Mesenteric fat pad (tissue), 1 donor: ENCODE measurements around the gene CDHR2. TPM values are rescaled to one million over a fixed set of nuclear protein-coding genes. Genes with fewer than 3 reads are reported as not detected.
"Not testable (repeated sequence)": the region's sequence is repeated elsewhere in the genome, so short reads cannot be mapped to it uniquely, and the experiment has no call there.

Experiments used
- DNase-seq: peaks from one replicate; pipeline ENCODE4 v3.0.0-alpha.2; 2020; ENCODE audit warnings: low spot score
- total RNA-seq: library from RNA; stranded (reverse); fragmentation: NEBNext Ultra II Directional; extraction: Animal tissue kit (Norgen Biotek cat#: 25700); gene quantifications from one replicate; pipeline ENCODE4 v1.2.1, GENCODE V29; 2021
- donor health status: DM: yes; HTN: yes; CAD: no.

The CDHR2 gene
- total RNA-seq, 1 donor from 2014 or later: 0.45 TPM

DNA sequence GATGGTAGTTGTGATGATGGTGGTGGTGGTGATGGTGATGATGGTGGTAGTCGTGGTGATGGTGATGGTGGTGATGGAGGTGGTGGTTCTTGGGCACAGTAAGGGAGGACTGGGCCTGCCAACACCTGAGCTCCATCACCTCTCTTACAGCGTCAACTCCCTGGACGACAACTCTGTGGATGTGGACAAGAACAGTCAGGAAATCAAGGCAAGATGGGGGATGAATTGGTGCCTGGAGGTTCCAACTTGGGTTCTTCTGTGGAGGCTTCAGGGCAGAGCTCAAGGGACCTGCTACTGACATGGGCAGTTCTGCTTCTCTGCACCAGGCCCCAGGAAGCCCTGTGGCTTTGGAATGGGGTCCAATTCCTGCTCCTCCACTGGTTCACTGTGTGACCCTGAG, 43.4 kb downstream of the CDHR2 start:
- no peak for DNase-seq

DNA sequence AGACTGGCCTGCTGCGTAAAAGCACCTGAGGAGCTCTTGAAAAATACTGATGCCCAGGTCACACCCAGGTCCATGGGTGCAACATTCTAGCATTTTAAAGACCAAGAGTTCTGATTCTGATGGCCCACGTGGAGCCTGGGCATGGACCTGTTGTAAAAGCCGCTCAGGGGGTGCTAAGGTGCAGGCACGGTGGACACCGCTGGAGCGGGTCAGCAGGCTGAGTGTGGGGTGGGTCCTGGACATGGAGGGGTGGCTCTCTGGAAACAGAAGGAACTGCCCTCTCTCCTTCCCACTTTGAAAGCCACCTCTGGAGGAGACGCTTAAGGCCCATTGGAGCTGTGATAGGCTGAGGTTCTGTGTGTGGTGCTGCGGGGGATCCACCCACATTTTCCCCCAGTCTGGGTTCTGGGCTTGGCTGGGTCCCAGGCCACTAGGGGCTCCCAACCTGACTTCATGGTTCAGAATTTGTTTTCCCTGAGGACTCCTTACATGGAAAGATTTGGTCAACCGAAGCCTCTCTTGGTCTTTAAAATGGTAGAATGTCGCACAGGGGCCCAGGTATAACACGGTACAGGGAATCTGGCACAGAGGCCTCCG, 44.2 kb downstream of the CDHR2 start:
- no peak for DNase-seq

DNA sequence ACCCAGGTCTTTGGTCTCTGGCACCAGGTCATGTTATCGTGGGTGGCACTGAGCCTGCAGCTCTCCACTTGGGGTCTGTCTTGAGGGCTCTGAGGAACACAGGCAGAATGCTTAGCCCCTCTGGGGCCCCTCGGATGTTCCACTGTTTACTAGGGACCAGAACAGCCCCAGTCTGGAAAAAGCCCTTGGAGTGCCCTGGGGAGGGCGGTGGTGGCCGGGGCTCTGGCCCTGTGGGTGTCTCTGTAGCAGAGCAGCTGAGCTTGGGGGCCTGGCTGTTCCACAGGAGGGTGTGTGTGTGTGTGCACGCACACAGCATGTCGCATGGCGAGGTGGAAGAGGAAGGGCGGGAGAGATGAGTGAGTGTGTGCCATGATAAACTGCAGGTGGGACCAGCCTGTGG, 45.4 kb downstream of the CDHR2 start:
- no peak for DNase-seq

DNA sequence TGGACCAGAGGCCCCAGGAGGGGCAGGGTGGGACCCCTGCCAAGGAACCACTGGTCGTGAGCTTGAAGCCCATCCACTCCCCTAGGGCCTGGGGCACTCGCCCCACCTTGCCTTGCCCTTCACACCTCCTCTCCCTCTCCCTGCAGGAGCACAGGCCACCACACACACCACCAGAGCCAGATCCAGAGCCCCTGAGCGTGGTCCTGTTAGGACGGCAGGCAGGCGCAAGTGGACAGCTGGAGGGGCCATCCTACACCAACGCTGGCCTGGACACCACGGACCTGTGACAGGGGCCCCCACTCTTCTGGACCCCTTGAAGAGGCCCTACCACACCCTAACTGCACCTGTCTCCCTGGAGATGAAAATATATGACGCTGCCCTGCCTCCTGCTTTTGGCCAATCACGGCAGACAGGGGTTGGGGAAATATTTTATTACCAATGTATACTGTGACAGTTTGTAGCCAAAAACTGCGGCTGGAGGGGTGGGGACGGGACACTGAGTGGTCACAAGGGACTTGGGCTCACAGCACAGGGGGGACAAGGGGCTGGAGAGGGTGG, 46.3 kb downstream of the CDHR2 start:
- no peak for DNase-seq

DNA sequence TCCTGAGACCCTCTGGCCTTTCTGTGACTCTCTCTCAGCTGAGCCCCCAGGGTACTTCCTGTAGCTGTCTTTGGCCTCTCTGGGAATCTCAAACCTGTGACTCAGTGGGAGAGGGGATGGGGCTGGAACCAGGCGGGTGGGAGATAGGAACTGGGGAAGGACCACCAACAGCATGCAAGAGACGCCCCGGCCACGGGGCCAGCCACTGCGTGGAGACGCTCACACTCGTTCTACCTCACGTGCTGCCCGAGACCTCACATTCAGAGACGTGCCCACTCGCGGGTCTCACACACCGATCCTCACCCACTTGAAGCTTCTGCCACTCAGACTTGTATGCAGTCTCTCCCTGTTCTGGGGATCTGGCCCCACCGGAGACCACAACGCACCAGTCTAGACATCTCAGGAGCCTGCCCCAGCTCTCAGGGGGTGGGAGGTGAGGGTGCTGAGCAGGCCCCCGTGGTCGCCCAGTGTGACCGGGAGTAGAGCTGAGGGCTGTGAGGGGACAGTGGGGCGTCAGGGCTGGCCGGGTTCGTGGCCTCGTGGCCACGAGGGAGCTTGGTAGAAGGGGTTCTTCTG, 47.0 kb downstream of the CDHR2 start:
- DNase-seq: no peak

DNA sequence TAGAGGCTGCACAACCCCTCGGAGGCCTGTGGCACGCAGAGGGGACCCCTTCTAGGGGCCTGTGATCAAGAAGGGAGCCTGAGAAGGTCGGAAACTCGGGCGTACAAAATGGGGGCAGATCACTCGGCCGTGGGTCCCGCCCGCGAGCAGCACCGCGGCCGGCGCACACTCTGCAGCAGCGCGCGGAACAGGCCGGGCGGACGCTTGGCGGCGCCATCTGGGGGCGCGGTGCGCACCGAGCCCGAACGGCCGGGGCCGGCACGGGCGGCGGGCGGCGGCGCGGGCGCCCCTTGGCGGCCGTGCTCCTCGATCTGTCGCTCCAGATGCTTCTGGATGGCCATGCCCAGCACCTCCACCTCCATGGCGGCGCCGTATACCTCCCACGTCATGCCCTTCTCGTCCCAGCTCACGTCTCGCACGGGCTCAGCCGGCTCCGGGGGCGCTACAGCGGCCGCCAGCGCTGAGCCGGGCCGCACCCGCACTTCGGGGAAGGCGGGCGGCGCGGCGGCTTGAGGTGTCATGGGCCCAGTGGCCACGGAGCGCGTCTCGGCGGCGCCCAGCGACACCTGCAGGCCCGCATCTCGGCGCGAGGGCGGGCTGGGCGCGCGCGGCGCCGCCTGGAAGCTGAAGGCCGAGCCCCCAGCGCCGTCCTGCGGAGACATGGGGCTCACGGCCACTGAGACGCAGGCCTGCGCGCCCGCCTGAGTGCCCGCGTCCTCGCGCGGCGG, 47.7 kb downstream of the CDHR2 start:
- DNase-seq: no peak

DNA sequence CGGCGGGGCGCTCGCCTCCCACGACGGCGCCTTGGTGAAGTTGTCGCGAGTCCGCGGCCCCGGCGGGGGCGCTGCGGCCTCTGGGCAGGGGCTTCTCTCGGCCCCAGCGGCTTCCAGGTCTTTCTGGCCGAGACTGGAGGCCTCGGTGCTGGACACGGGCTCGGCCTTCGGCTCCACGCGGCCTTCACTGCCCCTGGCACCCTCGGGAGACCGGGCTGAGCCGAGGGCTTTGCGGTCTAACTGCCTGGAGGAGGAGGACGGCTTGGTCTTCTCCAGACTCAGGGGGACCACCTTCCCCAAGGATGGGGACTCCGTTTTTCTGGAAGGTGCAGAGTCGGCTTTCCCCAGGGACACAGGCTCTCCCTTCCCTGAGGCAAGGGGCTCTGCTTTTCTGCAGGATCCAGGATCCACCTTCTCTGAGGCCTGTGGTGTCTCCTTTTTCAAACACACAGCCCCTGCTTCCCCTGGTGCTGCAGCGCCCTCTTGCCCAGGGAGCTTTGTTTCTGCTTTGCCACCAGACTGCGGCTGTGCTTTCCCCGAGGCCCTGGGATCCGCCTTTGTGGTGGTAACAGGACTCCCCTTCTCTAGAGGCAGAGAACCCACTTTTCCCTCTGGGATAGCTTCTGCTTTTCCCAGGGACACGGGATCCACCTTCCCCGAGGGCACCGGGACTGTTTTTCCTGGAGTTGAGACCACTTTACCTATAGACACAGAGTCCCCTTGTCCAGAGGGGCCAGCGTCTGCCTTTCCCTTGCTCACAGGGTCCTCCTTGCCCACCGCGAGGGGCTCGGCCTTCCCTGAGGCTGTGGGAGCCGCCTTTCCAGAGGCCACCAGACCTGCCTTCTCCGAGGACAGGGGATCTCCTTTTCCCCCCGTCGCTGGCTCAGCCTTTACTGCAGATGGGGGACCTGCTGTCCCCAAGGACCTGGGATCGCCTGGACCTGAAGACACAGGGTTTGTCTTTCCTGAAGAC, 48.6 kb downstream of the CDHR2 start:
- no peak for DNase-seq

DNA sequence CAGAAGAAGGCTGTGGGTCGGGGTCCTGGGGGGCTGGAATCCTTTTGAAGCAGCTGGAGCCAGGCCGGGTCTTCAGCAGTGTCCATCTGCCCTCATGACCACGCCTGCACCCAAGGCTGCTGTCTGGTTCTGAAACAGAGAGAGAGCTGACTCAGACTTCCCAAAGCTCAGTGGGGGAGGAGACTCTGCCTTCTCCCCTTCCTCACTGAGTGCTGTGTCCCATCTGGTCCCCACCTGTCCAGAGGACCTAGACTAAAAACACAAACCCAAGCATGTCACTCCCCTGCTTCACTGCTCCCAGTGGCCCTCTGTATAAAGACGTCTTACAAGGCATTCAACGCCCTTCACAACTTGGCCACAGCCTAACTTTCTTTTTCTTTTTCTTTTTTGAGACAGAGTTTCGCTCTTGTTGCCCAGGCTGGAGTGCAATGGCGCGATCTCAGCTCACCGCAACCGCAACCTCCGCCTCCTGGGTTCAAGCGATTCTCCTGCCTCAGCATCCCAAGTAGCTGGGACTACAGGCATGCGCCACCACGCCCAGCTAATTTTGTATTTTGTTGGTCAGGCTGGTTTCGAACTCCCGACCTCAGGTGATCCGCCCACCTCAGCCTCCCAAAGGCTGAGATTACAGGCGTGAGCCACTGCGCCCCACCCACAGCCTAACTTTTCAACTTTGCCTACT, 50.7 kb downstream of the CDHR2 start:
- DNase-seq: not testable (repeated sequence)

DNA sequence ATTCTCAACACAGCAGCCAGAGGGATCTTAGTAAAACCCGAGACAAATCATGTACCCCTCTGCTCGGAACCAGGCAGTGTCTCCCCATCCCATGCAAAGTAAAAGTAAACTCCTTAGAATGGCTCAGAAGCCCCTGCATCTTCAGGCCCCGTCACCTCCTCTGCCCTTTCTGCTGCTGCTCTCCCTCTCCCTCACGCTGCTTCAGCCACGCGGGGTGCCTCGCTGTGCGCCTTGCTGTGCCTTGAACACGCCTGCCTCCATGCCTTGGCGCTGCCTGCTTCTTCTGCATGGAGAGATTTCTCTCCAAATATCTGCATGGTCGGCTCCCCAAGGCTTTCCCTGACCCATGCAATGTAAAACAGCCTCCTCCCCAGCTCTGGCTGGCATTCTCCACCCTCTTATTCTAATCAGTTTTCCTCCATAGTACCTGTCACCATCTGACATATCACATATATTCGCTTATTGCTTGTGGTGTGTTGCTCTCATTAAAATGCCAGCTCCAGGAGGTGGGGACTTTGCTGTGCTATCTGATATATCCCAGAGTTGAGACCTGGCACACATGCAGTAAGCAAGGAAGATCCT, 52.9 kb downstream of the CDHR2 start:
- DNase-seq: no peak

DNA sequence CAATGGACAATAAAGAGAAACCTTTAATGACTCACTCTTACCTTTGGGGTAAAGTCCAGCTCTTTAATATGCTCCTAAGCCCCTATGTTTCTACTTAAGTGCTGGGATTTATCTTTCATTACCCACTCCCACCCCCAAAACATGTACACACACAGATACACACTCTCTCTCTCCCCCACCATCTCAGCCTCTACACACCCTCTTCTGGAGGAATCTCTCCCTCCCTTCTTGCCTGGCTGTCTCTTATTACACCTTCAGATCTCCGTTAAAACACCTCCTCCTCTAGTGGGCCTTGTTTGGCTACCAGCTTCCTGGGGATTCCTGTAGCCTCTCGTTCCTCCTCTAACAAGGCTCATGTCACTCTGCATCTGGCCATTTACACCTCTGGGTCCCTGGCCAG, 53.9 kb downstream of the CDHR2 start:
- no peak for DNase-seq

DNA sequence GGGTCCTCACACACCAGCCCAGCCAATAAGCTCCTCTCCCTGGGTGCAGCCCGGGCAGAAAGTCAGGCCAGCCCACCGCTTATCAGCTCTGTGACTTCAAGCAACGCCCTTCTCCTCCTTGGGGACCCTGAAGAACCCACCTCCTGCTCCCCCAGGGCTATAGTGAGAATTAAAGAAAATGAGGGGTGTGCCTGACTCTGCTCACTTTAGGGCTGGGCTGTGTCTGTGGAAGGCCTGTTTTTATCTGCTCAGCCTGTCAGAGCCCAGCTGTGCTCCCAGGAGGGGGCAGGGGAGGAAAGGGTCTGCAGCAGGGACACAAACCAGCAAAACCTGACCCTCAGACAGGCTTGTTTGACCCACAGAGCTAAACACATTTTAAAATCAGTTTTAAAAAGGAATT, 56.9 kb downstream of the CDHR2 start:
- DNase-seq: no peak

DNA sequence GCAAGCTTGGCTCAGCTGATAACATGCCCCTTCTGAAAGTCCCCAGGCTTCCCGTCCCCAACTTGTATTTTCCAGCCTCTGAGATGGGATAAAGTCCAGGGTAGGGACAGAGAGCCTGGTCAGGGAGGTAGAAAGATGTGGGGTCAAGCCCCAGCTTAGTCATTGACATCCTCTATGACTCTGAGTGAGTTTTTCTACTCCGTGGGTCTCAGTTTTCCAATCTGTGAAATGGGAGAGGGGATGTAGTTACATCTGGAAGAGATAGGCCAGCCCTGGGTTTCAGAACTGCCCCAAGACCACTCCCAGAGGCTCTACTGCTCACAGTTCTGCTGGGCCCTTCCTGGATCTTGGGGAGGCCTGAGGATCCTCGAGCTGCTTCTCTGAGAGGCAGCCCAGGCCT, 57.7 kb downstream of the CDHR2 start:
- DNase-seq: no peak

DNA sequence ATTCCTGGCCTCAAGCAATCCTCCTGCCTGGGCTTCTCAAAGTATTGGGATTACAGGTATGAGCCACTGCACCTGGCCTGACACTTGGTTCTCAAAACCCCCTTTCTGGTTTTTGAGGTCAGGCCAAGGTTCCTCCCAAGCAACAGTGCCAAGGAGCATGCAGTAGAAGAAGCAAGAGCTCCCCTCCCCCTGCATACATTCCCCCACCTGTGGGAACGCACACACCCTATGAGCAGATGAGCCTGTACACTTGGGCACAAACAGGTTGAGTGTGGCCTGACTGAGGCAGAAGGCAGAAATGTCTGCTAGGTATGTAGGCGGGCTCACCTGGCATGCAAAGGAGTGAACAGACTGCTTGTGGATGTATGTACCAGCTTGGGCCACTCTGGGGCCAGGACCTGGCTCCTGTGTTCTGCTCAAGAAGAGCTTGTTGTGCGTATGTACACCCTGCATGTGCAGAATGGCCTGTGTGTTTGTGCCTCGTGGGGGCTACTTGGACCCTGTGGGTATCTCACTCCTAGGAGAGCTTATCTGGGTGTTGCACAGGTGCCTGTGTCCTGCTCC, 59.1 kb downstream of the CDHR2 start:
- DNase-seq: no peak

DNA sequence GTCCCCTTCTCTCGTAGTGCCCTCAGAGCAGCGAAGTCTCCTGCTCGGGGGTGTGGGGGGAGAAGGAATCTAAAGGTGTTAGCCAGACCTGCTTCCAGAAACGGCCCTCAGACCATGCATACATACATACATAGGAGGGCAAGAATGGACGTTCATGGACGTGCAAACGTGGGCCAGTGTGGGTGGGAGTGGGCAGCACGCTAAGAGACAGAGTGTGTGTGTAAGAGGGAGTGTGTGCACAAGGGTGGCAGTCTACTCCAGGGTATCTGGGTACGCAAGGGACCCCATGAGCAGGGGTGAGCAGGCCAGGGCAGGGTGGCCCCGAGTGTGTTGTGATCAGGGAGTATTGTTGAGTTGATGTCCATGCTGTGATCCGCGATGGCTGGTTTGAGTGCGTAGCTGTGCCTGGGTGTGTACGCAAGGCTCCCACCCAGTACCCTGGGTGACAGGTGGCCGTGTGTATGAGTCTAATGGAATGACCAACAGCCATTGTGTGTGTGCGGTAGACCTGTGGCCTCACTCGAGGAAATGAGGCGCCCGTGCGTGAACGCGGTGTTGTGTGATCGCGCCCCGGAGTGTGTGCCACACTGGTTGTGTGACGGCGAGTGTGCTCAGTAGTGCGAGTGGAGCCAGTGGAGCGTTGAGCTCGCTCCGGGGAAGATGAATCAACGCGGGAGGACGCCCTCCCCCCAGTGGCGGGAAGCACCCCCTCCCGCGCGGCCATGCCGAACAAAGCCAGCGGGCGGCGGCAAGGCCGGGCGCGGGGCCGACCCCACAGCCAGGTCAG, 60.0 kb downstream of the CDHR2 start:
- DNase-seq: no peak

DNA sequence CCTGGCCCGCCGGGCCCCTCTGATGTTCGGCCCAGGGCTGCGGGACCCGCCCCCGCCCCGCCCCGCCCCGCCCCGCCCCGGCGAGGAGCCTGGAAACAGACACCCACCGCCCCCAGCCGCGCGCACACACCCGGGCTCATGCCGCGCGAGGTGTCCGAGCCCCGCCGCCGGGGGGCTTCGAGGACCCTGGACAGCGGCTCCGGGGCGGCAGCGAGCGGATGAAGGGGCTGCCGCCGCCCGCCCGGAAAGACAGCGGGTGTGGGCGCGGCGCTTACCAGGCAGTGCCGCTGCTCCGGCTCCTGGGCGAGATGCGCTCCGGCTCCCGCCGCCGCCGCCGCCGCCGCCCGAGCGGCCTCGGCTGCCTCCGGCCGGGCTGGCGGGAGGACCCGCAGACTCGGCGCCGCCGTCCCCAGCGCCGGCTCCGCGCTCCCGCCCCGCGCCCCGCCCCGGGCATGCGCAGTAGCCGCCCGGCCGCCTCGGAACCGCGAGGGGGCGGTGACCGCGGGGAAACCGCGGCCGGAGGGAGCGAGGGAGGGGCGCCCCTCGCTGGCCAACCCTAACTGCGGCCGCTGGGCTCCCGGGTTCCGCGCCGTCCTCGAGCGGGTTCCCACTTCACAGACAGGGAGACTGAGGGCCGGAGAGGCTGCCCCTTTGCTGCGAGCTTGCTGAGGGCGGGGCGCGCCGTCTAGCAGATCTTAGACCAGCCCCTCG, 60.7 kb downstream of the CDHR2 start, which contains the start of gene GPRIN1:
TSS of gene GPRIN1 (minus strand) at position 433 of the 711 bp plus-strand sequence. CDS start 10,322 bp downstream, outside the sequence.
- no peak for DNase-seq

DNA sequence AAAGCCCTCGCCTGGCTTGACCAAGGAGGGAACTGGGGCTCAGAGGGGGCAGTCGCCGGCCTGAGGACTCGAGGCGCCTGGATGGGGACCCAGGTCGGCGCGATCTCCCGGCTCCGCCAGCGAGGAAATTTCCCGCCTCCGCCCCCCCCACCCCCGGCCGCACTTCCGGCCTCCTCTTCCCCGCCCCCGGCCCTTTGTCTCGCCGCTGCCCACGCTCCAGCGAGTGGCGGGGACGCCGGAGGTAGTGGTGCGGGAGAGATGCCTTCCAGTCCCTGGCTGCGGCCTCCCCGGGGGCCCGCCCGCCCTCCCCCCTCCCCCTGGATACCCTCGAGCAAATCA, 61.3 kb downstream of the CDHR2 start:
- no peak for DNase-seq

DNA sequence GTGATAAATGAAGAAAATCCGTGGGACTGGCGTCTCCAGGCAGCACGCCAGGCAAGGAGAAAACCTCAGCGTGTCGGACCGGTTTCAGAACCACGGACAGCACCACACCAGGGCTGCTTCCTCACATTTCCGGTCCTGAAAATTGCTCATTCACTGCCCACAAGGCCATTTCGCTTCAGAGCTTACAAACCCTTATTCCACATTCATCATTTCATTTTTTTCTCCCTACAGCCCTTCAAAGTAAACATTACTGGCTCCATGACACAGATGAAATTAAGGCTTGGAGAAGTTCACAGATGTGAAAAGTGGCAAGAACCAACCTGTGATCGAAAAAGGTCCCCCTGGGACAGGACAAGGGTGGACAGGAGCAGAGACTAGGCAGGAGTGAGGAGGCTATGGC, 62.3 kb downstream of the CDHR2 start:
- DNase-seq: no peak

DNA sequence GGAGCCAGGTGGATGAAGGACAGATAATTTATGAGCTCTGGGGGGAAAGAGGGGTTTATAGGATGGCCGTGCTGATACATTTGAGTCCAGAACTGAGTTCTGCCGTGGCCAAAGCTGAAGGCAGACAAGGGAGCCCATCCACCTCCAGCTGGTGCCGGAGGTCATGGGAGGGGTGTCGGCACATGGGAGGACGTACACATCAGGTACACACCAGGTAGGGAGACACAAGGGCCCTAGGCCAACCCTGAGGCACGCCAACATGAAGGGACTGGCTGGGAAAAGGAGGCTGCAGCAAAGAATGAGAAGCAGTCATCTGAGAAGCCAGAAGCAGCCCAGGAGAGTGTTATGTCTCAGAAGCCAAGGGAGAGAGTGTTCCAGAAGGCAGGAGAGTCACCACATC, 62.9 kb downstream of the CDHR2 start:
- no peak for DNase-seq

DNA sequence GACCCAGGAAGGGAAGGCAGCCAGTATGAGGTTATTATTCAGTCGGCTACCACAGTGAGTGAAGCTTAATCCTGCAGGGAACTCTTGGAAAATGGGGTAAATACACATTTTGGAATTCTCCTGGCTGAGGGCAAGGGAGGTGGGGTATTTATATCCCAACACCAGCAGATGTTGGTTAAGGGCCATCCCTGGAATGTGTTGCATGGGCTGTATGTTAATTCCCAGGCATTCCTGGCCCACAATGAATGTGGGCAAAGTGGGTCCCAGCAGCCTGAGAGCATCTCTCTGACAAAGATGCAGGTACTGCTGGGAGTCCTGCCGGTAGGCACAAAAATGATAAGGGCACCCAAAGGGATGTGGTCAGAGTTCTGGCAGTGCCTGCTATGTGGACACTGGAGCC, 63.7 kb downstream of the CDHR2 start:
- DNase-seq: no peak
